HG03159 (cell line): Measurements from ENCODE around the gene PDK1.
"Not testable (repeated sequence)": the region's sequence is repeated elsewhere in the genome, so short reads cannot be mapped to it uniquely, and the experiment has no call there.

ENCODE experiments used
- ATAC-seq: cut with Tn5 transposase; IDR thresholded peaks from one replicate; pipeline ENCODE4 v1.9.1; 2021; ENCODE audit warnings: mild to moderate bottlenecking, moderate library complexity; ENCODE audit not compliant: unreplicated experiment

PDK1 gene

DNA sequence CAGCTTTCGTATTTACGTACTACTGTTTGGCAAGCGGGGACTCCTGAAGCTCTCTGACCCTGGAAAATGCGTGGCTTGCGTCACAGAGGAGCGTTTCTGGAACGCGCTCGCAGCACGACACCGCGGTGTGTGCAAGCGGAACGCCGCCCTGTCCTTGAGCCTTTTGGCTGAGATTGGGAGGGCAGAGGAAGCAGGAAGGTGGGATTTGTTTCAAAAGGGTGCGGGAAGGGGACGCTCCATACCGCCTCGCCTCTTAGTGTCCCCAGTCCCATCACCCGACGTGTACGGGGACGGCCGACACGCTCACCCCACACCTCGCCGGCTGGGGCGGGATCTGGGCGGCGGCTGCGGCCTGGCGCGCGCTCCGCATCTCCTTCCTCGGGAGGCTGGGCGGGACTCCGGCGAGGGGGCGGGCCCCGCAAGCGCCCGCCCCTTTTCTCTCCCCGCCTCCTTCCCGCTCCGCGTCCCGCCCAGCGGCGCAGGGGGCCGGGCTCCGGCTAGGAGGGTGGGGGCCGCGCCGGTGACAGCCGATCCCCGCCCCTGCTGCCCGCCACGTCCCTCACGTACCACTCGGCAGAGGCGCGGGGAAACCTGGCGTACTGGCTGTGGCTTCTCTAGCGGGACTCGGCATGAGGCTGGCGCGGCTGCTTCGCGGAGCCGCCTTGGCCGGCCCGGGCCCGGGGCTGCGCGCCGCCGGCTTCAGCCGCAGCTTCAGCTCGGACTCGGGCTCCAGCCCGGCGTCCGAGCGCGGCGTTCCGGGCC, at the start of gene PDK1:
Gene PDK1, plus strand, starts transcription at position 569 of the 762 bp plus-strand sequence. Its CDS starts 61 bp downstream, at position 630.
- ATAC-seq: peak; percentile 84

GRCh38 chr2:172507199-172507598, 48.7 kb upstream of the PDK1 start:
- no peak for ATAC-seq

- ATAC-seq: no peak
Observed at GRCh38 chr2:172510088-172510487, 45.8 kb upstream of the PDK1 start.

DNA sequence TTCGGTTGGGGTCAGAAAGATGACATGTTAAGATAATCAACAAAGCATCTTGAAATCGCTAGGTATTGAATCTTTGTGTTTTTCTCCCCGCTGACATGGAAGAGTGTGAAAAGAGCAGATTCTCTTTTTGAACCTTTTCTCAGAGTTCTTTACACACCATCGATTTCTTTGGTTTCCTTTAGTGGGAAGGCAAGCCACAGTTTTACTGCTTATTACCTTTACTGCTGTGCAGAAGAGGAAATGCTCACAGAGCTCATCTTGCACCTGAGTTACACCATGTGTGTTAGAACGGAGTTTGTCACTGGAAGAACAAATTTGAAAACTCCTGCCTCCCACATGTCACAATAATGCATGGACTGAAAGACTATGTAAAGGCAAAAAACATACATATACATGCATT, 45.3 kb upstream of the PDK1 start:
- ATAC-seq: no peak

DNA sequence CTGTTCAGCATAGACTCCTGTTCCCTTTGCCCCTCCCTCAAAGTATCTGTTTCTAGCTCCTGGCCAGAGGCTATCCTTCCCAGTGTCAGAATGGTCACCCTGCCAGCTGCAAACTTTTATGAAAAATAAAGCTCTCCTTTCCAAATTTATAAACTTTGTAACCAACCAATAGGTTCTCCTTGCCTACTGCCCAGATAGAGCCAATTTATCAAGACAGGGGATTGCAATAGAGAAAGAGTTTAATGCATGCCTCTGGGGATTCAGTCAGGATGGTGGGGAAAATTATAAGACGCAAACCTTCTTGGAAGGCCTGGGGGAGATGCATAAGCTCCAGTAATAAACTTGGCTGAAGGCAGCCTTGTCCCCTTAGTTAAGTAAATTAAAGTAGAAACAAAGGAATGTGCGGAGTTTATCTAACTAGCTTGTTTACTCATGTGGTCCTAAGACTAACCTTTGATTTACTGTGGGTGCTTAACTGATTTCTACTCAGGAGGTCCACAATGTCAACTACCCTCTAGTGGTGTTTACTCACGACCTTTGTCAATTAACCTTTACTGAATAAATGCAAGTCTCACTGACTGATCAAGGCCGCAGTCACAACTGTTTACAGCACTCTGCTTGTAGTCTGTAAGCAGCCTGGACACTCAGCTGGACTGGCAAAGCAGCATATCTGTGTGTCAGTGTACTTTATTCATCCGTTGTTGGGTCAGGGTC, 42.9 kb upstream of the PDK1 start:
- ATAC-seq: no peak

GRCh38 chr2:172513524-172513900, 42.4 kb upstream of the PDK1 start:
- no peak for ATAC-seq

DNA sequence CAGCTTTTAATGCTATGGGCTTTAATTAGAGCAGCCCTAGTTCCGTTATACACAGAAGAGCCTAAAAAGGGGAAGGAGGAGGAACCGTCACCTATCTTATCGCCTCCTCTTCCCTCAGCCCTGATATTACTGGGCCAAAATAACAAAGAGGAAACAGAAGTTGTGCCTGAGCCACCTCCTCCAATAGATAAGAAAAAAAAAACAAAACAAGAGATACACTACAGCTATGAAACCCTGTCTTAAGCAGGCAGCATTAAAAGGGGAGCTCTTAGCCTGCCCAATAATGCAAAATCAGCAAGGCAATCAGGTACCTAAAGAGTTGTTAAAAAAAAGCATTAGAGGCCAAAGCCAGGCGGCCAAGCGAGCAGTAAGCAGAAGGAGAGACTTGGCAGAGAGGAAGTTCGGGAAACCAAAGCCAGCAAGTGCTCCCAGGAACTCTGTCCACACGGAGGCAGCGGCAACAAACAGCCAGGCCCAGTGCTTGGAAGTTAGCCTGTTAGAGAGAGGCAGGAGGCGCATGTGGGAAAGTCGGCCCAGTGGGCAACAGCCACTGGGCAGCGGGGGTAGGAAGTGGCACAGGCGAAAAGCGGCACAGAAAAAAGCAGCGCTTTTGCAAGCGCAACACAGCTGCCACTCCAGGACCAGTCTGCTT, 41.8 kb upstream of the PDK1 start:
- no peak for ATAC-seq

GRCh38 chr2:172516299-172516698, 39.6 kb upstream of the PDK1 start:
- no peak for ATAC-seq

- ATAC-seq: no peak
Observed at GRCh38 chr2:172518995-172519394, 36.9 kb upstream of the PDK1 start.

DNA sequence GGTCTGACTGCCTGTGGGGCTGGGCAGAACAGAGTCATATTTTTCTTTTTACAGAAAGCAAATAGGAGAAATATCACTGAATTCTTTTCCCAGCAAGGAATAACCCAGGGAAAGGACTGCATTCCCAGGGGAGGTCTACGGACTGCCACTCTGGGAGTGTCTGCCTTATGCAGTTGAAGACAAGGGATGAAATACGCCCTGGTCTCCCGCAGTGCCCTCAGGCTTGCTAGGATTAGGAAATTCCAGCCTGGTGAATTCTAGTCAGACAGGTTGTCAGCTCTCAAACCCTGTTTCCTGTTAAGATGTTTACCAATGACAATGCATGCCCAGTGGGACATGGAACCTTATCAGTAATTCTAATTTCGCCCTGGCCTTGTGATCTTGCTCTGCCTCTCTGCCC, 30.3 kb upstream of the PDK1 start:
- ATAC-seq: no peak

- no peak for ATAC-seq
Observed at GRCh38 chr2:172531309-172531708, 24.6 kb upstream of the PDK1 start.

DNA sequence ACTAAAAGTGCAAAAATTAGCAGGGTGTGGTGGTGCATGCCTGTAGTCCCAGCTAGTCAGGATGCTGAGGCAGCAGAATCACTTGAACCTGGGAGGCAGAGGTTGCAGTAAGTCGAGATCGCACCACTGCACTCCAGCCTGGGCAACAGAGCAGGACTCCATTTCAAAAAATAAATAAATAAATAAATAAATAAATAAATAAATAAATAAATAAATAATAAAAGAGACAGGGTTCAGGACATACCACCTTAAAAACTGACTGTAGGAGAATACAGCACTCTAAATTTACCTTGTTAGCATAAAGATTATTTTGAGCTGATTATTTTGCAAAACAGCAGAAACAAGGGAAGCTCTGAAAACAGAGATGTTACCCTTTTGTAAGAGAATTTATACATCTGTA, 23.4 kb upstream of the PDK1 start:
- not testable (repeated sequence) for ATAC-seq

GRCh38 chr2:172533687-172534086, 22.2 kb upstream of the PDK1 start:
- ATAC-seq: no peak

GRCh38 chr2:172535119-172535518, 20.8 kb upstream of the PDK1 start:
- no peak for ATAC-seq

DNA sequence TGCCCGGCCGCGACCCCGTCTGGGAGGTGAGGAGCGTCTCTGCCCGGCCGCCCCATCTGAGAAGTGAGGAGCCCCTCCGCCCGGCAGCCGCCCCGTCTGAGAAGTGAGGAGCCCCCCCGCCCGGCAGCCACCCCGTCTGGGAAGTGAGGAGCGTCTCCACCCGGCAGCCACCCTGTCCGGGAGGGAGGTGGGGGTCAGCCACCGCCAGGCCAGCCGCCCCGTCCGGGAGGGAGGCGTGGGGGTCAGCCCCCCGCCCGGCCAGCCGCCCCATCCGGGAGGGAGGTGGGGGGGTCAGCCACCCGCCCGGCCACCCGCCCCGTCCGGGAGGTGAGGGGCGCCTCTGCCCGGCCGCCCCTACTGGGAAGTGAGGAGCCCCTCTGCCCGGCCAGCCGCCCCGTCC, 18.0 kb upstream of the PDK1 start:
- not testable (repeated sequence) for ATAC-seq

- no peak for ATAC-seq
Observed at GRCh38 chr2:172539767-172540166, 16.1 kb upstream of the PDK1 start.

GRCh38 chr2:172540421-172540820, 15.5 kb upstream of the PDK1 start:
- ATAC-seq: no peak

GRCh38 chr2:172545408-172546075, 10.3 kb upstream of the PDK1 start:
- no peak for ATAC-seq

- ATAC-seq: no peak
Observed at GRCh38 chr2:172549131-172549530, 6.8 kb upstream of the PDK1 start.

GRCh38 chr2:172549802-172550201, 6.1 kb upstream of the PDK1 start:
- not testable (repeated sequence) for ATAC-seq

DNA sequence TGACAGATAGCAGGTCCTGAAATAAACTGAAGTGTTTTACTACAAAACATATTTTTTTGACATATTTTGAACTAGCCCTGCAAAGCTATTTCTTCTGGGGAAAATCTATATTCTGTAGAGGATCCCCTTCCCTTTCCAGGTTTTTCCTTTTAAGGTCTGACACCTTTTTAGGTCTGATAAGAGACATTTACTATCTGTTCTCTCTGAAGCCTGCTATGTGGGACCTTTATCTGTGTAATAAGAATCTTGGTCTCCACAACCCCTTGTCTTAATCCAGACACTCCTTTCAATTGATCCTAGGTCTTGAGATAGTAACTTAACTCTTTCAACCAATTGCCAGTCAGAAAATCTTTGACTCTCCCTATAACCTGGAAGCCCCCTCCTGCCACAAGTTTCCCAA, 5.5 kb upstream of the PDK1 start:
- ATAC-seq: no peak
